ENCODE measurements around the gene DCDC2. TPM values are rescaled to one million over a fixed set of nuclear protein-coding genes. Genes with fewer than 3 reads are reported as not detected.
"Not testable (repeated sequence)": the region's sequence is repeated elsewhere in the genome, so short reads cannot be mapped to it uniquely, and the experiment has no call there.

DCDC2 gene
- total and polyA plus RNA-seq, 2 donors from 2014 or later = 22.1 to 110 TPM

- Histone ChIP-seq H3K4me1 (ENCODE audit: control insufficient read depth in 2 of 3, insufficient read depth in 2 of 3, low read depth in 1 of 3, low read length in 3 of 3) (peaks cover 0 to 6% (median 3%) of the 10 kb centered on the region in 3 donors), H3K36me3 (ENCODE audit: control insufficient read depth in 2 of 3, insufficient read depth in 3 of 3, low read length in 3 of 3) (no peaks in the 10 kb centered on the region), H3K27ac (ENCODE audit: low read depth in 2 of 2, low read length in 2 of 2) (peak overlapping the region in 1 of 2 donors; percentile 36), H3K9me3 (ENCODE audit: control insufficient read depth in 2 of 3, insufficient read depth in 1 of 3, low read length in 3 of 3) (no peaks in the 10 kb centered on the region), H3K9ac (ENCODE audit: low read length in 3 of 3) (no peak overlapping the region), H3K27me3 (ENCODE audit: control insufficient read depth, insufficient read depth, low read length) (no peaks in the 10 kb centered on the region), H3K4me3 (ENCODE audit: low read length in 3 of 3) (no peak overlapping the region)
- no peak for TF ChIP-seq CTCF (IDR thresholded peaks at IDR 0.05; ENCODE audit: borderline replicate concordance, extremely low read depth, insufficient read depth)
- FAIRE-seq = no peak
- no peak for DNase-seq
- intact Hi-C loops (cut with DNase I) = no loop called here
Measured at GRCh38 chr6:24245275-24245674, 112.6 kb downstream of the DCDC2 start.

GRCh38 chr6:24242924-24243323, 114.9 kb downstream of the DCDC2 start:
- no peak for TF ChIP-seq CTCF (IDR thresholded peaks at IDR 0.05; ENCODE audit: borderline replicate concordance, extremely low read depth, insufficient read depth)
- Histone ChIP-seq H3K36me3 (ENCODE audit: control insufficient read depth in 2 of 3, insufficient read depth in 3 of 3, low read length in 3 of 3) (no peaks in the 10 kb centered on the region), H3K27ac (ENCODE audit: low read depth in 2 of 2, low read length in 2 of 2) (no peak overlapping the region), H3K9me3 (ENCODE audit: control insufficient read depth in 2 of 3, insufficient read depth in 1 of 3, low read length in 3 of 3) (no peaks in the 10 kb centered on the region), H3K4me1 (ENCODE audit: control insufficient read depth in 2 of 3, insufficient read depth in 2 of 3, low read depth in 1 of 3, low read length in 3 of 3) (peaks cover 0 to 6% (median 3%) of the 10 kb centered on the region in 3 donors), H3K27me3 (ENCODE audit: control insufficient read depth, insufficient read depth, low read length) (no peaks in the 10 kb centered on the region), H3K4me3 (ENCODE audit: low read length in 3 of 3) (no peak overlapping the region), H3K9ac (ENCODE audit: low read length in 3 of 3) (no peak overlapping the region)
- intact Hi-C loops (cut with DNase I) = no loop called here
- no peak for DNase-seq
- FAIRE-seq = no peak

DNA sequence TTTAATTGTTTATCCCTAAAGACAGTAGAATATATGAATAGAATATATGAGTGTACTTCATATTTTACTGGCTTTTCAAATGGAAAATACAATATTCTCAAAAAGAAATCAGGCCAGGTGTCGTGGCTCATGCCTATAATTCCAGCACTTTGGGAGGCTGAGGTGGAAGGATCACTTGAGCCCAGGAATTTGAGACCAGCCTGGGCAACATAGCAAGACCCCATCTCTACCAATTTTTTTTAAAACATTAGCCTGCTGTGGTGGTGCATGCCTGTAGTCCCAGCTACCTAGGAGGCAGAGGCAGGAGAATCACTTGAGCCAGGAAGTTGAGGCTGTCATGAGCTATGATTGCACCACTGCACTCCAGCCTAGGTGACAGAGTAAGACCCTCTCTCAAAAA, 116.1 kb downstream of the DCDC2 start:
- H3K9me3 ChIP-seq (ENCODE audit: control insufficient read depth in 2 of 3, insufficient read depth in 1 of 3, low read length in 3 of 3); FAIRE-seq; H3K27me3 ChIP-seq (ENCODE audit: control insufficient read depth, insufficient read depth, low read length); H3K36me3 ChIP-seq (ENCODE audit: control insufficient read depth in 2 of 3, insufficient read depth in 3 of 3, low read length in 3 of 3); H3K27ac ChIP-seq (ENCODE audit: low read depth in 2 of 2, low read length in 2 of 2); DNase-seq; H3K9ac ChIP-seq (ENCODE audit: low read length in 3 of 3); intact Hi-C loops (cut with DNase I); H3K4me1 ChIP-seq (ENCODE audit: control insufficient read depth in 2 of 3, insufficient read depth in 2 of 3, low read depth in 1 of 3, low read length in 3 of 3); H3K4me3 ChIP-seq (ENCODE audit: low read length in 3 of 3): not testable (repeated sequence)

DNA sequence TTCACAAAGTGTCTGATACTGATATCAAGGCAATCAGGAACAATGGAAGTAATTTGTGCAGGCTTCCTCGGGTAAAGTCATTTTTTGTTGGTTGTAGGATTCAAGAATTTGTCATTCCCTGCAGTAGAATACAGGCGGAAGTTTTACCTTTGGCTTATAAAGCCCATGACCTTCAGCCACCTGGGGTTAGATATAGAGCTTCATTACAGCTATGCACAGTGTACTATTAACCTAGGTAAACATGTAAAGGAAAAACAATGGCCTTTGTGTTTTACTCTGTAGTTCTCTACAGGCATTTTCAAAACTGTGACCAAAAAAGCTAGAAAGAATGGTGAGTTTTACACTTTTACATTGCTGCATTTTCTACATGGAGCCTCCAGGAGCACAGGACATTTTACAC, 116.9 kb downstream of the DCDC2 start:
- FAIRE-seq (no peak), DNase-seq (no peak)
- Histone ChIP-seq H3K36me3 (ENCODE audit: control insufficient read depth in 2 of 3, insufficient read depth in 3 of 3, low read length in 3 of 3) (no peaks in the 10 kb centered on the region), H3K9me3 (ENCODE audit: control insufficient read depth in 2 of 3, insufficient read depth in 1 of 3, low read length in 3 of 3) (no peaks in the 10 kb centered on the region), H3K4me3 (ENCODE audit: low read length in 3 of 3) (no peak overlapping the region), H3K27ac (ENCODE audit: low read depth in 2 of 2, low read length in 2 of 2) (no peak overlapping the region), H3K27me3 (ENCODE audit: control insufficient read depth, insufficient read depth, low read length) (no peaks in the 10 kb centered on the region), H3K4me1 (ENCODE audit: control insufficient read depth in 2 of 3, insufficient read depth in 2 of 3, low read depth in 1 of 3, low read length in 3 of 3) (peaks cover 0 to 6% (median 3%) of the 10 kb centered on the region in 3 donors), H3K9ac (ENCODE audit: low read length in 3 of 3) (no peak overlapping the region)
- intact Hi-C loops (cut with DNase I) = no loop called here
- TF ChIP-seq CTCF (IDR thresholded peaks at IDR 0.05; ENCODE audit: borderline replicate concordance, extremely low read depth, insufficient read depth) = no peak

Measured in kidney (tissue), 14 donors.